Measurements from ENCODE around the gene IL16.
"Not testable (repeated sequence)": the region's sequence is repeated elsewhere in the genome, so short reads cannot be mapped to it uniquely, and the experiment has no call there.

Gene IL16

DNA sequence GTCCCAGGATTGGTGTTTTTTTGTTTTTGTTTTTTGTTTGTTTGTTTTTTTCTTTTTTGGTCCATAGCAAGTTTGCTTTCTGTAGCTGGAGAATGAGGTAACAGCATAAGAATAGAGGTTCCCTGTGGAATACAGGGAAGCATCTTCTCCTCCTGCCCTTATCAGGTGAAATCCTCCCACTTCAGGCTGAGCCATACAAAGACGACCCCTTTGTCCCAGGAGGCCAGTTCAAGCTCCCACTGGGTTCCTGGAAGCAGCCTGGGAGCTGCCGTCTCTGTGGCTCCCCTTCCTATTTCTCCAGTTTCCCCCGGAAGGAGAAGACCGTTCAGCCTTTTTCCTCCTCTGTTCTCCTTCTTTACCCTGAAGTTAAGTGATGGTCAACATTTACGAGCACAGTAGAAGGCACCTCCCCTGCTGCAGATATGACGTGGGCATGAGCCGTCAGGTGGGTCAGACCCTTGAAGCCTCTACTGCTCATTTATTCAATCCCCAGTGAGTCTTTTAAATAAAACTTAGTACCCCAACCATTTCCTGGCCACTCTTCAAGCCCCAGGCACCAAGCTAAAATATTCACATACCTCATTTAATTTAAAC lies 1.1 kb downstream of the IL16 start:
- H3K9ac ChIP-seq (ENCODE audit: low read length): no peak overlapping the region
- no peaks in the 10 kb centered on the region for H3K36me3 ChIP-seq (ENCODE audit: low read length)
- H3K9me2 ChIP-seq (replicated peaks; ENCODE audit: insufficient read depth, low read length): no peaks in the 10 kb centered on the region
- H3K79me2 ChIP-seq (ENCODE audit: insufficient read depth, low read length): no peaks in the 10 kb centered on the region
- no peak for TF ChIP-seq EZH2phosphoT487 (conservative IDR thresholded peaks at IDR 0.05; ENCODE audit: low read length)
- TF ChIP-seq, protein P1, sequence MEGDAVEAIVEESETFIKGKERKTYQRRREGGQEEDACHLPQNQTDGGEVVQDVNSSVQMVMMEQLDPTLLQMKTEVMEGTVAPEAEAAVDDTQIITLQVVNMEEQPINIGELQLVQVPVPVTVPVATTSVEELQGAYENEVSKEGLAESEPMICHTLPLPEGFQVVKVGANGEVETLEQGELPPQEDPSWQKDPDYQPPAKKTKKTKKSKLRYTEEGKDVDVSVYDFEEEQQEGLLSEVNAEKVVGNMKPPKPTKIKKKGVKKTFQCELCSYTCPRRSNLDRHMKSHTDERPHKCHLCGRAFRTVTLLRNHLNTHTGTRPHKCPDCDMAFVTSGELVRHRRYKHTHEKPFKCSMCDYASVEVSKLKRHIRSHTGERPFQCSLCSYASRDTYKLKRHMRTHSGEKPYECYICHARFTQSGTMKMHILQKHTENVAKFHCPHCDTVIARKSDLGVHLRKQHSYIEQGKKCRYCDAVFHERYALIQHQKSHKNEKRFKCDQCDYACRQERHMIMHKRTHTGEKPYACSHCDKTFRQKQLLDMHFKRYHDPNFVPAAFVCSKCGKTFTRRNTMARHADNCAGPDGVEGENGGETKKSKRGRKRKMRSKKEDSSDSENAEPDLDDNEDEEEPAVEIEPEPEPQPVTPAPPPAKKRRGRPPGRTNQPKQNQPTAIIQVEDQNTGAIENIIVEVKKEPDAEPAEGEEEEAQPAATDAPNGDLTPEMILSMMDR (IDR thresholded peaks at IDR 0.05; ENCODE audit: insufficient read depth, low read length, poor library complexity, severe bottlenecking): no peak
- H3K4me3 ChIP-seq (ENCODE audit: insufficient read depth, low read length, poor library complexity, severe bottlenecking): no peak overlapping the region
- no peak overlapping the region for H2AFZ ChIP-seq (ENCODE audit: low read depth, low read length, severe bottlenecking)
- no peaks in the 10 kb centered on the region for H4K20me1 ChIP-seq (ENCODE audit: low read depth, low read length)
- no peaks in the 10 kb centered on the region for H3F3A ChIP-seq (ENCODE audit: insufficient read depth)
- no peak overlapping the region for H3K27ac ChIP-seq (ENCODE audit: low read depth, low read length)
- H3K4me2 ChIP-seq (ENCODE audit: low read depth, low read length, poor library complexity, severe bottlenecking): no peak overlapping the region
- H3K9me3 ChIP-seq (ENCODE audit: insufficient read depth, low read length): no peaks in the 10 kb centered on the region
- no peaks in the 10 kb centered on the region for H3K27me3 ChIP-seq (ENCODE audit: low read length)

DNA sequence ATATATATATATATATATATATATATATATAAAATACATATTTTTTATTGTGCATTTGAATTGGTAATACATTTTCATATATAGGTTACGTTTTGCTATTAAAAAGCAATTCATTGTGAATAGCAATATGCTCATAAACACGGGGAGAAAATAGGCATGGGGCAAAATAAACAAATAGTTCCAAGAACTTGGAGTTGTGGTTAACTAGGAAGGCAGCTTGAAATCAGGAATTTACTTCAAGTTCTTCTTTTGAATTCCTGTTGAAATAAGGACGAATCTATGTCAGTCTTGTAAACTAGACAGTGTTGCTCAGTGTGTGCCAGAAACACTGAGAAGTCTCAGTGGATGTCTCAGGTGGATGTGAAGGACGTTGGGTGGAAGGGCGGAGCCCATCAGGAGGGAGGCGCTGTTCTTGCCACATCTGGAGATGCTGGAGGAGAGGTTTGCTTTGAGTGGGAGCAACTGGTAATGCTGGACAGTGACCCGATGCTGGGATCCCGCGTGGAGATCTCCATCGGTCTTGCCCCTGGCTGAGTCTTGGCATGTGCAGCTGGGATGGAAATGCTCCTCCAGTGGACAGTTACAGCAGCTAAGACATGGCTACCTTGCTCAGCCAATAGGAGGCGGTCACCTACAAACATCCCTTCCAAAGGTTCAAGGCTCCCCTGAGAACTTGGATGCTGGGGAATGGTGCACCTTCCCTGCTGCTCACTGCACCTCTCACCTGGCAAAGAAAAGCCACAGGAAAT lies 2.5 kb downstream of the IL16 start:
- Histone ChIP-seq H2AFZ (ENCODE audit: low read depth, low read length, severe bottlenecking) (no peak overlapping the region), H3K4me2 (ENCODE audit: low read depth, low read length, poor library complexity, severe bottlenecking) (no peak overlapping the region)

DNA sequence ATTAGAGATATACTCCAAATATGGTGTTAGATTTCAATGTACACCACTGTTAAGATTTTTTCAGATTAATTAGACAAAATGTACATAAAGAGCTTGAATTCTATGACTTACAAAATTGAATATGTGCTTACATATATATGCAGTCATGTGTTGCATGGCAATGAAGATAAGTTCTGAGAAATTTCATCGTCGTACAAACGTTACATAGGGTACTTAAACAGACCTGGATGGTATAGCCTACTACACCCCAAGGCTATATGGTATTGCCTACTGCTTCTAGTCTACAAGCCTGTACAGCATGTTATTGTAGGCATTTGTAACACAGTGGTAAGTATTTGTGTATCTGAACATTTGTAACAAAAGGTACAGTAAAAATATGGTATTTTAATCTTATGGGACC lies 9.3 kb downstream of the IL16 start:
- Histone ChIP-seq H2AFZ (ENCODE audit: low read depth, low read length, severe bottlenecking) (no peak overlapping the region), H3K27ac (ENCODE audit: low read depth, low read length) (no peak overlapping the region), H3K36me3 (ENCODE audit: low read length) (no peaks in the 10 kb centered on the region), H3F3A (ENCODE audit: insufficient read depth) (no peaks in the 10 kb centered on the region), H3K9ac (ENCODE audit: low read length) (no peak overlapping the region), H3K27me3 (ENCODE audit: low read length) (no peaks in the 10 kb centered on the region), H3K4me2 (ENCODE audit: low read depth, low read length, poor library complexity, severe bottlenecking) (no peak overlapping the region), H3K79me2 (ENCODE audit: insufficient read depth, low read length) (no peaks in the 10 kb centered on the region), H3K9me2 (replicated peaks; ENCODE audit: insufficient read depth, low read length) (no peaks in the 10 kb centered on the region), H4K20me1 (ENCODE audit: low read depth, low read length) (no peaks in the 10 kb centered on the region), H3K9me3 (ENCODE audit: insufficient read depth, low read length) (no peaks in the 10 kb centered on the region), H3K4me3 (ENCODE audit: insufficient read depth, low read length, poor library complexity, severe bottlenecking) (no peak overlapping the region)
- TF ChIP-seq, protein P1 (IDR thresholded peaks at IDR 0.05; ENCODE audit: insufficient read depth, low read length, poor library complexity, severe bottlenecking): no peak
- TF ChIP-seq EZH2phosphoT487 (conservative IDR thresholded peaks at IDR 0.05; ENCODE audit: low read length): no peak

More for the DNA sequence above, 2.5 kb downstream of the IL16 start:
- Histone ChIP-seq H3K27me3 (ENCODE audit: low read length) (no peaks in the 10 kb centered on the region), H3K4me3 (ENCODE audit: insufficient read depth, low read length, poor library complexity, severe bottlenecking) (no peak overlapping the region), H3K36me3 (ENCODE audit: low read length) (no peaks in the 10 kb centered on the region), H3K79me2 (ENCODE audit: insufficient read depth, low read length) (no peaks in the 10 kb centered on the region), H3K27ac (ENCODE audit: low read depth, low read length) (no peak overlapping the region), H3K9me3 (ENCODE audit: insufficient read depth, low read length) (no peaks in the 10 kb centered on the region), H3K9ac (ENCODE audit: low read length) (no peak overlapping the region), H3K9me2 (replicated peaks; ENCODE audit: insufficient read depth, low read length) (no peaks in the 10 kb centered on the region), H4K20me1 (ENCODE audit: low read depth, low read length) (no peaks in the 10 kb centered on the region), H3F3A (ENCODE audit: insufficient read depth) (no peaks in the 10 kb centered on the region)
- TF ChIP-seq, protein P1 (IDR thresholded peaks at IDR 0.05; ENCODE audit: insufficient read depth, low read length, poor library complexity, severe bottlenecking): no peak
- TF ChIP-seq EZH2phosphoT487 (conservative IDR thresholded peaks at IDR 0.05; ENCODE audit: low read length): no peak

DNA sequence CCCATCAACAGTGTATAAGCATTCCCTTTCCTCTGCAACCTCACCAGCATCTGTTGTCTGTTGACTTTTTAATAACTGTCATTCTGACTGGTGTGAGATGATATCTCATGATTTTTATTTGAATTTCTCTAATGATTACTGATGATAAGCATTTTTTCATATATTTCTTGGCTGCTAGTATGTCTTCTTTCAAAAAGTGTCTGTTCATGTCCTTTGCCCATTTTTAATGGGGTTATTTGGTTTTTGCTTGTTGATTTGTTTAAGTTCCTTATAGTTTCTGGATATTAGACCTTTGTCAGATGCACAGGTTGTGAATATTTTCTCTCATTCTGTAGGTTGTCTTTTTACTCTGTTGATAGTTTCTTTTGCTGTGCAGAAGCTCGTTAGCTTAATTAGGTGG lies 11.3 kb downstream of the IL16 start:
- not testable (repeated sequence) for H3K4me3 ChIP-seq (ENCODE audit: insufficient read depth, low read length, poor library complexity, severe bottlenecking); H3K9me2 ChIP-seq (replicated peaks; ENCODE audit: insufficient read depth, low read length); H3K27ac ChIP-seq (ENCODE audit: low read depth, low read length); H3K9me3 ChIP-seq (ENCODE audit: insufficient read depth, low read length); H3K9ac ChIP-seq (ENCODE audit: low read length); H3K79me2 ChIP-seq (ENCODE audit: insufficient read depth, low read length); H4K20me1 ChIP-seq (ENCODE audit: low read depth, low read length); H3K36me3 ChIP-seq (ENCODE audit: low read length); H2AFZ ChIP-seq (ENCODE audit: low read depth, low read length, severe bottlenecking); H3K4me2 ChIP-seq (ENCODE audit: low read depth, low read length, poor library complexity, severe bottlenecking); H3F3A ChIP-seq (ENCODE audit: insufficient read depth); H3K27me3 ChIP-seq (ENCODE audit: low read length)

All from SU-DHL-6 (cell line).